ENCODE measurements around the gene SRSF9. TPM values are rescaled to one million over a fixed set of nuclear protein-coding genes. Genes with fewer than 3 reads are reported as not detected.

SRSF9 gene
- total RNA-seq, 1 donor: 104 TPM

- no peak for DNase-seq (ENCODE audit: low read depth)
- H3K4me3 ChIP-seq (ENCODE audit: low read depth, low read length): no peak overlapping the region
- no peak for TF ChIP-seq CTCF (IDR thresholded peaks at IDR 0.05; ENCODE audit: insufficient read depth, low read length)
Observed at GRCh38 chr12:120465756-120466155, 3.8 kb downstream of the SRSF9 start.

GRCh38 chr12:120463712-120464111, 5.8 kb downstream of the SRSF9 start:
- H3K4me3 ChIP-seq (ENCODE audit: low read depth, low read length): no peak overlapping the region
- TF ChIP-seq CTCF (IDR thresholded peaks at IDR 0.05; ENCODE audit: insufficient read depth, low read length): no peak
- DNase-seq (ENCODE audit: low read depth): no peak

GRCh38 chr12:120462099-120462640, 7.4 kb downstream of the SRSF9 start:
- no peak for DNase-seq (ENCODE audit: low read depth)
- no peak for TF ChIP-seq CTCF (IDR thresholded peaks at IDR 0.05; ENCODE audit: insufficient read depth, low read length)
- H3K4me3 ChIP-seq (ENCODE audit: low read depth, low read length): no peak overlapping the region

GRCh38 chr12:120460157-120460556, 9.4 kb downstream of the SRSF9 start:
- DNase-seq (ENCODE audit: low read depth): no peak
- TF ChIP-seq CTCF (IDR thresholded peaks at IDR 0.05; ENCODE audit: insufficient read depth, low read length): no peak
- no peak overlapping the region for H3K4me3 ChIP-seq (ENCODE audit: low read depth, low read length)

GRCh38 chr12:120457133-120457532, 12.4 kb downstream of the SRSF9 start:
- peak; percentile 38 for TF ChIP-seq CTCF (IDR thresholded peaks at IDR 0.05; ENCODE audit: insufficient read depth, low read length)
- DNase-seq (ENCODE audit: low read depth): no peak
- no peak overlapping the region for H3K4me3 ChIP-seq (ENCODE audit: low read depth, low read length)

- TF ChIP-seq CTCF (IDR thresholded peaks at IDR 0.05; ENCODE audit: insufficient read depth, low read length): no peak
- no peak for DNase-seq (ENCODE audit: low read depth)
- no peak overlapping the region for H3K4me3 ChIP-seq (ENCODE audit: low read depth, low read length)
Observed at GRCh38 chr12:120455302-120455701, 14.2 kb downstream of the SRSF9 start.

- TF ChIP-seq CTCF (IDR thresholded peaks at IDR 0.05; ENCODE audit: insufficient read depth, low read length): peak; percentile 76
- no peak for DNase-seq (ENCODE audit: low read depth)
- H3K4me3 ChIP-seq (ENCODE audit: low read depth, low read length): no peak overlapping the region
Observed at GRCh38 chr12:120453977-120454376, 15.6 kb downstream of the SRSF9 start.
